Measurements from ENCODE around the gene USP33. TPM values are rescaled to one million over a fixed set of nuclear protein-coding genes. Genes with fewer than 3 reads are reported as not detected.
"Not testable (repeated sequence)": the region's sequence is repeated elsewhere in the genome, so short reads cannot be mapped to it uniquely, and the experiment has no call there.

The USP33 gene
- total RNA-seq, 1 experiment from 2014 or later: 81.6 TPM

DNA sequence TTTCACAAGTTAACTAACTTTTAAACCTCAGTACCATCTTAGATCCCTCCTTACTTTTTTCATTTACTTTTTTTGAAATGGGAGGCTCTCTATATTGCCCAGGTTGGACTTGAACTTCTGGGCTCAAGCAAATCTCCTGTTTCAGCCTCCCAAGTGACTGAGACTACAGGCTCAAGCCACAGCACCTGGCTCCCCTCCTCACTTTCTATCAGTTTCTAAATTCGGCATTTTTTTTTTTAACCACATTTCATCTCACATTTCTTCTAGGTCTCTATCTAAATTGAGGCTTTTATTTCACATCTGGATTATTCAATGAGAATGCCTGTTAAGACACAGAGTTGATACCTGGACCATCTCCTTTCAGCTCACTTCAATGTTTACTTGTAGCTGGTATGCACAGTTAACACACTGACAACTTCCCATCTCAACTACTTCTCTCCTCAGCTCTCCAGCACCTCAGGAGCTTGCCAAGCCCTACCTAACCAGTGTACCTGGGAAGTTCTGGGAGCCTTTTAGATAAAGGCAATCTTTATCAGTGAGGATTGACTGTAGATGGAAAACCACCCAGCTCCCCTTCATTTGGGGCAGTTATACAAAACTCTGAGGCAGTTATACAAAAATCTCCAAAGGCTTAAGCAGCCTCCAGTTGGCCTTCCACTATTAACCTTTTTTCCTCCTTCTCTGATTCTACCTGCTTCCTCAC lies 3.4 kb downstream of the USP33 start:
- no peak for DNase-seq

DNA sequence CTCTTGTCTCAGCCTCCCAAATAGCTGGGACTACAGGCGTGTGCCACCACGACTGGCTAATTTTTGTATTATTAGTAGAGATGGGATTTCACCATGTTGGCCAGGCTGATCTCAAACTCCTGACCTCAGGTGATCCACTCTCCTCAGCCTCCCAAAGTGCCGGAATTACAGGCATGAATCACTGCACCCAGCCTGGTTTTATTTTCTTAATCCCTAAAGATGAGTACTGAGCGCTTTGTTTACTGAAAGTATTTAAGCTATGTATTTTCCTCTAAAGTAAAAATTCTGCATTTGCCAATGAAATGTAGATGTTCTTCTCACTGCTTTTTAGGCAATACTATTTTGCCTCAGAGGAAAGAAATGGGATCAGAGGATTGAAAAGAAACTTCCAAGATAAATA lies 10.2 kb downstream of the USP33 start:
- not testable (repeated sequence) for H3K9me3 ChIP-seq, H3K4me3 ChIP-seq, H3K27me3 ChIP-seq, H3K36me3 ChIP-seq
- peak; percentile 14 for DNase-seq

More for the DNA sequence above, 3.4 kb downstream of the USP33 start:
- Histone ChIP-seq H3K27me3 (no peaks in the 10 kb centered on the region), H3K9me3 (no peaks in the 10 kb centered on the region), H3K4me3 (no peak overlapping the region), H3K36me3 (peaks cover 3% of the 10 kb centered on the region)

DNA sequence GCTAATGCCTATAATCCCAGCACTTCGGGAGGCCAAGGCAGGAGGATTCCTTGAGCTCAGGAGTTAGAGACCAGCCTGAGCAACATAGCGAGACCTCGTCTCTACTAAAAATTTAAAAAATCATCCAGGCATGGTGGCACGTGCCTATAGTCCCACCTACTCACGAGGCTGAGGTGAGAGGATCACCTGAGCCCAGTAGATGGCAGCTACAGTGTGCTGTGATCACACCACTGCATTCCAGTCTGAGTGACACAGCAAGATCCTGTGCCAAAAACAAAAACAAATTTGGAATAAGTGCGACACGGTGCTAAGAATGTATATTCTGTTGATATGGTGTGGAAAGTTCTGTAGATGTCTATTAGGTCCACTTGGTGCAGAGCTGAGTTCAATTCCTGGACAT lies 15.1 kb downstream of the USP33 start:
- DNase-seq: no peak
- Histone ChIP-seq H3K36me3 (peaks cover 12% of the 10 kb centered on the region), H3K9me3 (no peaks in the 10 kb centered on the region), H3K27me3 (no peaks in the 10 kb centered on the region), H3K4me3 (no peak overlapping the region)

DNA sequence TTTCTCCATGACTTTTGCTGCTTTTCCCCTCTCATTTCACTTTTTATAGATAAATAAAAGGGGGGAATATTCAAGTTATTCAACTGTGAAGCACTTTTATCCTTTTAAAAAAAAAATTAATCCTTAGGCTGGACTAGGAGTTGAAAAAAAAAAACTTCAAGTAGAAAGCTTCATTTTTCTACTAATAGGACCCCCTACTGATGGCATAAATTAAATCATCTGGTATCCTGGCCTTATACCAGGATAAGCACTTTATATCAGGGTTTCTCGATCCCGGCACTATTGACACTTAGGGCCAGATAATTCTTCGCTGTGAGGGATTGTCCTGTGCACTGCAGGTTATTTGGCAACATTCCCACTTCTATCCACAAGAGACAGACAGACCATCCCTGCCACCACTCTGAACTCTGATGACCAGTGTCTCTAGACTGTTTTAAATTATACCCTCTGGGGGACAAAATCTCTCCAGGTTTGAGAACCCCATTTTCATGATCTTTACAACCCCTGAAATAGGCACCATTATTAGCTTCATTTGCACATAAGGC lies 17.6 kb downstream of the USP33 start:
- Histone ChIP-seq H3K27me3 (no peaks in the 10 kb centered on the region), H3K36me3 (peaks cover 22% of the 10 kb centered on the region), H3K4me3 (no peak overlapping the region), H3K9me3 (no peaks in the 10 kb centered on the region)
- DNase-seq: no peak

DNA sequence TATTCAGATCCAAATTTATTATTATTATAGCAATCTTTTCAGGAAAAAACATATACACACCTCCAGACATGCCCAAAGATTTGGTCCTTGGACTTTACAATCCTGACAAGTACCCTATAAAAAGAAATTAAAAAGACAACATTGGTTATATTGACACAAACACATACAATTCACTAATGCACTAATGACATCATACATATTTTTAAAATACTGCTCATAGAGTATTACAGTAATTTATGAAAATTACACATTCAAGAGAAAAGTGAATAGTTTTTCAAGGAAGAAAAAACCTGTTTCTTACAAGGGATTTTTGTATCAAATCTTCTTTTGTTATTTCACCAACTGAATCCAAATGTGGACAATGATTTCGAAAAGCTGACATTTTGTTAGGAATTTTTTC lies 18.3 kb downstream of the USP33 start:
- DNase-seq: no peak
- no peak overlapping the region for H3K4me3 ChIP-seq
- no peaks in the 10 kb centered on the region for H3K9me3 ChIP-seq
- H3K27me3 ChIP-seq: no peaks in the 10 kb centered on the region
- H3K36me3 ChIP-seq: peaks cover 23% of the 10 kb centered on the region

DNA sequence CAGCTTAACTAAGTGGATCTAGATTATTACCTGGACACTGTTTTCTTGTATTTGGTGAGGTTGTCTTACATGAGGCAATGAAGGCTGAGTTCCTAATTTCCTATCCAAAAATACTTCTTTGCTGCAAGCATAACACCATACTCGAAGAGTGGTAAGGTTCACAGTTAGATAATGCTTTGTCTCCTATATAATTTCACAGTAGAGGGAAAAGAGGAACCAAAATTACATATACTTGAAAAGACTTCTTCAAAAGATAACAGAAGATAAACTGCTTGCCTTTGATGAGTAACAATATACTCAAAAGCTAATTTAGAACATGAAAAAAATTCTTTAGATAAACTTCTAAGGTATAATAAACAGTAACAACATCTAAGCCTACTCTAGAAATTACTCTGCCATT lies 20.4 kb downstream of the USP33 start:
- no peaks in the 10 kb centered on the region for H3K27me3 ChIP-seq
- no peak for DNase-seq
- no peaks in the 10 kb centered on the region for H3K9me3 ChIP-seq
- H3K4me3 ChIP-seq: no peak overlapping the region
- H3K36me3 ChIP-seq: peaks cover 36% of the 10 kb centered on the region

DNA sequence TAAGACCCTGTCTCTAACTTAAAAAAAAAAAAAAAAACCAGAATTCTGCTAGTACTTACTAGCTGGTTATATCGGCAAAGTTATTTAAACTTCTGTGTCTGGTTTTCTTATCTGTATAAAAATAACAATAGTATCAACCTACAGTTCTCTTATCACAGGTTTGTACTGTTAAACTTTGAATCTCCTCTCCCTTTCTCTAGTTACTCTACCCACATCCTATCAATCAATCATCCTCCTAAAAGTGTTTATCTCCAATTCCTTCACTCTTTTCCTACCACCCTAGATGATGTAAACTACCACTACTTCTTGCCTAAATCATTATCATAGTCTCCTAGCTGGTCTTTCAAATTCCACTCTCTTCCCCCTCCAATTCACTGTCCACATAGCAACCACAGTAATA lies 27.6 kb downstream of the USP33 start:
- Histone ChIP-seq H3K9me3 (no peaks in the 10 kb centered on the region), H3K36me3 (peaks cover 38% of the 10 kb centered on the region), H3K4me3 (no peak overlapping the region), H3K27me3 (no peaks in the 10 kb centered on the region)
- no peak for DNase-seq

DNA sequence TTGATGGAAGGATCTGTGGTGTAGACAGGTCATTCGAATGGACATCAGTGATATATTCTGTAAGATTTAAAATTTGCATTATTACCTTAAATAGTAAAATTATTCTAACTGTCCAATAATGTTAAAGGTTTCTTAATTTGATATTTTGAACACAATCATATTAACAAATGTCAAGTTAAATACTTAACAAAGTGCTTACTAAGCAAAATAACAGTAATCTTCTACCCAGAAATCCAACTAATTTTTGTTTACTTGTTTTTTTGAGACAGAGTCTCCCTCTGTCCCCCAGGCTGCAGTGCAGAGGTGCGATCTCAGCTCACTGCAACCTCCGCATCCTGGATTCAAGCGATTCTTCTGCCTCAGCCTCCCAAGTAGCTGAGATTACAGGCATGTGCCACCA lies 33.9 kb downstream of the USP33 start:
- peaks cover 66% of the 10 kb centered on the region for H3K36me3 ChIP-seq
- DNase-seq: no peak
- no peaks in the 10 kb centered on the region for H3K9me3 ChIP-seq
- no peak overlapping the region for H3K4me3 ChIP-seq
- no peaks in the 10 kb centered on the region for H3K27me3 ChIP-seq

DNA sequence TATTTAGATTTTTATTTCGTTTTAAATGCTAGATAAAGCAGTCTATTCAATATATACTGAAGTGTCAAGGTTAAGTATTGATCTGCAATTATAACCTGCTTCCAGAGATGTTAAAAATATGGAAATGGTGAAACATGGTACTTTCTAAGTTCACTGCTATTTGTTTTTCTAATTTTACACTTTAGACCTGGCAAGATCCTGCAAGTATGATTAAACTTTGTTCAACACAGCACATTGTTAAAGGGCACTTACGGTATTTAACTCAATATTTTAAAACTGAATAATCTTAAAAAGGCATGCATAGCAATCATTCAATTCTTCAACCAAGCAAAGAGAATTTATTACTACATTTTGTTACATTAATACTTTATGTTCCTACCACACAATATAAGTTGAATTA lies 41.5 kb downstream of the USP33 start:
- no peak for DNase-seq
- H3K27me3 ChIP-seq: no peaks in the 10 kb centered on the region
- H3K9me3 ChIP-seq: no peaks in the 10 kb centered on the region
- no peak overlapping the region for H3K4me3 ChIP-seq
- H3K36me3 ChIP-seq: peaks cover 54% of the 10 kb centered on the region

DNA sequence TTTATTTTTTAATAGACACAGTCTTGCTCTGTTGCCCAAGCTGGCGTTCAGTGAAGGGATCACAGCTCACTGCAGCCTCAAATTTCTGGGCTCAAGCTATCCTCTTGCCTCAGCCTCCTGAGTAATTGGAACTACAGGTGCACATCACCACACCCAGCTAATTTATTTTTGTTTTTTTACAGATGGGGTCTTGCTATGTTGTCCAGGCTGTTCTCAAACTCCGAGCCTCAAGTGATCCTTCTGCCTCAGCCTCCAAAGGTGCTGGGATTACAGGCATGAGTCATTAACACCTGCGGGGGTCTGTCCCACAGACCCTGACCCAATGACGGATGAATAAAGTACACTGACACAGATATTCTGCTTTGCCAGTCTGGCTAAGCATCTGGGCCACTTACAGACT lies 43.6 kb downstream of the USP33 start:
- no peak for DNase-seq
- Histone ChIP-seq H3K4me3 (no peak overlapping the region), H3K9me3 (no peaks in the 10 kb centered on the region), H3K36me3 (peaks cover 55% of the 10 kb centered on the region), H3K27me3 (no peaks in the 10 kb centered on the region)

DNA sequence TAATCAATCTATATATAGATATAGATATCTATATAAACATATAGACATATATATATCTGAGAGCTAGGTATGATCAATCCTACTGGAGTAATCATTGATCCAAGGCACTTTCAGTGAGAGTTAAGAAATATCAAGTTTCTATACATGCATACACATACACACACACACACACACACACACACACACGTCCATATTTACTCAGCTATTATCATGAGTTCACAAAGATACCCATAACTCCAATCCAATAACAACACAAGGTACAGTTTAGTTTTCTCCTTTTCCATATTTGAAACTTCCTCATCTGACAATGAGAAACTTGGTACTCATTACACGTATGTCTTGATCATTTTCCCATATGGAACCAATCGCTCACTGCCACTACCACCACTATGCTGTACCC lies 49.9 kb downstream of the USP33 start:
- H3K27me3 ChIP-seq: no peaks in the 10 kb centered on the region
- no peak for DNase-seq
- no peak overlapping the region for H3K4me3 ChIP-seq
- peaks cover 67% of the 10 kb centered on the region for H3K36me3 ChIP-seq
- no peaks in the 10 kb centered on the region for H3K9me3 ChIP-seq

DNA sequence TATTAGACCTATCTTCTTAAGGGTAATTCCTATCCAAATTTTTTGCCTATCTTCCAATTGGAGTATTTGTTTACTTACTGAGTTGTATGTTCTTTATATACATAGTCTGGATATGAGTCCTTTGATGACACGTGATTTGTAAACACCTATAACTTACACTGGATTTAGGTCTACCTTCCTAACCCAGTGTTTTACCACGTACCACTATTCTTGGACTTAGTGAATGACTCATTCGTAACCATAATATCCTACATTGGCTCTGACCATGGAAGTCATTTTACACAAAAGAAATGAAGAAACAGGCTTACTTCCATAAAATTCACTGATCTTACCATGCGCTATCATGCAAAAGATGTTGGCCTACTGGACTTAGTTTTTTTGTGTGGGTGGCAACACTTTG lies 53.3 kb downstream of the USP33 start:
- H3K4me3 ChIP-seq: no peak overlapping the region
- DNase-seq: no peak
- no peaks in the 10 kb centered on the region for H3K27me3 ChIP-seq
- peaks cover 42% of the 10 kb centered on the region for H3K36me3 ChIP-seq
- H3K9me3 ChIP-seq: no peaks in the 10 kb centered on the region

DNA sequence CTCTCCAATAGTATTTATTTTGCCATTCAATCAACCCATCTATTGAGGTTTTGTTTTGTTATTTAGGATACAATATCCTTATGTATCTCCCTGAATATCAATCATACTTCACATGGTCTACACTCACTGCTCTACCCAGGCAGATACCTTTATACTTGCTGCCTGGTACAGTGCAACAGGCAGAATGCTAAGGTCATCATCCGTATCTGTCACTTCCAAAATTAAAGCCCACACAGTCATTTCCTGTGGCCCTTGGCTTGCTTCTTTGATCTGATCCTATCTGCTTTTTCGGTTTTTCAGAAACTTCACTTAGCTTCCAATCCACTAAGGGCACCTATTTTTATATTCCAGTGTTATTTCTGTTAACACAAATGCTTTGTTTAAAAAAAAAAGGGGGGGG lies 54.9 kb downstream of the USP33 start:
- no peaks in the 10 kb centered on the region for H3K9me3 ChIP-seq
- H3K4me3 ChIP-seq: no peak overlapping the region
- peaks cover 36% of the 10 kb centered on the region for H3K36me3 ChIP-seq
- no peak for DNase-seq
- no peaks in the 10 kb centered on the region for H3K27me3 ChIP-seq

DNA sequence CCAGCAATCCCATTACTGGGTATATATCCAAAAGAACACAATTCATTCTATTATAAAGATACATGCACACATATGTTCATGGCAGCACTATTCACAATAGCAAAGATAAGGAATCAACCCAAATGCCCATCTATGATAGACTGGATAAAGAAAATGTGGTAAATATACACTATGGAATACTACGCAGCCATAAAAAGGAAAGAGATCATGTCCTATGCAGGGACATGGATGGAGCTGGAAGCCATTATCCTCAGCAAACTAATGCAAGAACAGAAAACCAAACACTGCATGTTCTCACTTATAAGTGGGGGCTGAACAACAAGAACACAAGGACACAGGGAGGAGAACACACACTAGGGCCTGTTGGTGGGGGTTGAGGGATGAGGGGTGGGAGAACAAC lies 60.0 kb downstream of the USP33 start:
- not testable (repeated sequence) for DNase-seq, H3K9me3 ChIP-seq, H3K4me3 ChIP-seq, H3K27me3 ChIP-seq
- peaks cover 20% of the 10 kb centered on the region for H3K36me3 ChIP-seq

DNA sequence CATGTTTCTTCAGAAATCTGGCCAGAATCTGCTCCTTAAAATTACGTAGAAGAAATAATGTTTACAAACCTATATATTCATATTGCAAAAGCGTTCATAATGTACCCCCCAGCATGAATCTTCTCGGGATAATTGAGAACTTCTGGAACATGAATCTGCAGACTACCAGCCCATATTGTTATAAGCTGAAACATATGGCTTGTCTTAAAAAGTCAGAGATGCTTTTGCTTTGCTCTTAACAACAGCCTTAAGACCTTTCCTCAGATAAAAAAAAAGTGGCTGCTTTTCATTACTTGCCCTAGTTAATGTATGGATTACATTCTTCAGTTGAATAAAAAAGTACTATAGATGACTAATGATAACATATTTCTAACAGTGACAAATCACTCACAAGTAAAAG lies 62.2 kb downstream of the USP33 start:
- no peak for DNase-seq
- Histone ChIP-seq H3K27me3 (no peaks in the 10 kb centered on the region), H3K4me3 (no peak overlapping the region), H3K9me3 (no peaks in the 10 kb centered on the region), H3K36me3 (peaks cover 30% of the 10 kb centered on the region)

DNA sequence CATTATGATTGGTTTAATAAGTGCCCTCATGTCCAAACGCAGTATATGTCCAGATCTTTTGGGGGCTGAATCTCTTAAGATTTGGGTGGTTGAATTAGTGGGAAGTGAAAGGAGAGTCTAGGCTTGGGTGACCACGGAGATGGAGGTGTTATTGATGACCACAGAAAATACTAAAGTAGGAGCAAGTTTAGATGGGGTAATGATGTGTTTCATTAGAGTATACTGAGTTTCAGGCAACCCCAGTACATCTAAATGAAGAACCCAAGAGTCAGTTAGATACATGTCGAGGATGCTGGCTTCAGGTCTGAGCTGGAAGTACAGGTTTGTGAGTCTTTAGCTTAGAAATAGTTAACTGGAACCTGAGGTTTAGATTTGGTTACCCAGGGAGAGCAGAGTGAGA lies 70.7 kb downstream of the USP33 start:
- no peak for DNase-seq
- Histone ChIP-seq H3K4me3 (no peak overlapping the region), H3K36me3 (peaks cover 7% of the 10 kb centered on the region)

DNA sequence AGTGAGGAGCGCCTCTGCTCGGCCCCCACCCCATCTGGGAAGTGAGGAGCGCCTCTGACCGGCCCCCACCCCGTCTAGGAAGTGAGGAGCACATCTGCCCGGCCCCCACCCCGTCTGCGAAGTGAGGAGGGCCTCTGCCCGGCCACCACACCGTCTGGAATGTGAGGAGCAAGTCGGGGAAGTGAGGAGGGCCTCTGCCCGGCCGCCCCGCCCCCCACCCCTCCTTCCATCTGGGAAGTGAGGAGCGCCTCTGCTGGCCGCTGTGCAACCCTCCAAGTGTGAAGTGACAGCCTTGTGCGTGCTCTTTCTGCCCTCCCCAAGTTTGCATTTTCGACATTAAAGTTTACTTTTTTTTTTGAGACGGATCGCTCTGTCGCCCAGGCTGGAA lies 72.1 kb downstream of the USP33 start:
- H3K9me3 ChIP-seq: no peaks in the 10 kb centered on the region
- DNase-seq: no peak
- H3K36me3 ChIP-seq: no peaks in the 10 kb centered on the region; the same call in 1 of the 2 replicates
- H3K4me3 ChIP-seq: no peak overlapping the region
- H3K27me3 ChIP-seq: no peaks in the 10 kb centered on the region

More for the DNA sequence above, 70.7 kb downstream of the USP33 start:
- H3K27me3 ChIP-seq: no peaks in the 10 kb centered on the region
- H3K9me3 ChIP-seq: no peaks in the 10 kb centered on the region

DNA sequence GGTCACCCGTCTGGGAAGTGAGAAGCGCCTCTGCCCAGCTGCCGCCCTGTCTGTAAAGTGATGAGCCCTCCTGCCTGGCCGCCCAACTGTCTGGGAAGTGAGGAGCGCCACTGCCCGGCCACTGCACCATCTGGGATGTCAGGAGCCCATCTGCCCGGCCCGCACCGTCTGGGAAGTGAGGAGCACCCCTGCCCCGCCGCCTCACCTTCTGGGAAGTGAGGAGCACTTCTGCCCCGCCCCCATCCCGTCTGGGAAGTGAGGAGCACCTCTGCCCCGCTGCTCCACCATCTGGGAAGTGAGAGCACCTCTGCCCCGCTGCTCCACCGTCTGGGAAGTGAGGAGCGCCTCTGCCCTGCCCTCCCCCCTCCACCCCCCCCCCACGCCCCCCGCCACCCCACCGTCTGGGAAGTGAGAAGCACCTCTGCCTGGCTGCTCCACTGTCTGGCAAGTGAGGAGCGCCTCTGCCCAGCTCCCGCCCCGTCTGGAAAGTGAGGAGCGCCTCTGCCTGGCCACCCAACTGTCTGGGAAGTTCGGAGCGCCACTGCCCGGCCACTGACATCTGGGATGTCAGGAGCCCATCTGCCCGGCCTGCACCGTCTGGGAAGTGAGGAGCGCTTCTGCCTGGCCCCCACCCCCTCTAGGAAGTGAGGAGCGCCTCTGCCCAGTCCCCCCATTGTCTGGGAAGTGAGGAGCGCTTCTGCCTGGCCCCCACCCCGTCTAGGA lies 72.7 kb downstream of the USP33 start:
- no peaks in the 10 kb centered on the region for H3K9me3 ChIP-seq
- no peak overlapping the region for H3K4me3 ChIP-seq
- no peak for DNase-seq
- no peaks in the 10 kb centered on the region for H3K27me3 ChIP-seq
- H3K36me3 ChIP-seq: no peaks in the 10 kb centered on the region
